Urinary bladder (tissue), 4 donors: ENCODE data around the gene IGSF9B. TPM values are rescaled to one million over a fixed set of nuclear protein-coding genes. Genes with fewer than 3 reads are reported as not detected.

Experiments used
- DNase-seq: peaks from one replicate; pipeline ENCODE4 v3.0.0-alpha.2; 2015; ENCODE audit errors: extremely low spot score
- H3K27ac ChIP-seq: one replicate; pipeline ENCODE4 v1.5.1; 2013; ENCODE audit warnings: low read depth, mild to moderate bottlenecking, moderate library complexity
- H3K36me3 ChIP-seq: one replicate; pipeline ENCODE4 v1.6.1; 2013; ENCODE audit warnings: mild to moderate bottlenecking, moderate library complexity; ENCODE audit not compliant: insufficient read depth
- H3K4me1 ChIP-seq: one replicate; pipeline ENCODE4 v1.6.1; 2013; ENCODE audit warnings: mild to moderate bottlenecking, moderate library complexity; ENCODE audit not compliant: insufficient read depth
- H3K4me3 ChIP-seq: one replicate; pipeline ENCODE4 v1.5.1; 2013; ENCODE audit warnings: low read depth, low read length
- WGBS: extraction: QIAGEN DNeasy Blood & Tissue Kit; methylation state at CpG from one replicate; pipeline ENCODE4 v1.1.7; 2013; 5-methylcytosine and 5-hydroxymethylcytosine counted together
- polyA plus RNA-seq: library from polyadenylated mRNA; stranded (reverse); fragments of 200-250 nt; gene quantifications from one replicate; pipeline ENCODE4 v1.2.3, GENCODE V29; 2013
- total RNA-seq: library from RNA; depleted of rRNA; stranded (reverse); fragments of >200 nt; gene quantifications from one replicate; pipeline ENCODE4 v1.2.3, GENCODE V29; 2014
- donor health status: healthy with polysubstance abuse.
- donor health status: healthy.

Gene IGSF9B
- total and polyA plus RNA-seq, 2 donors: 11.4 to 14.0 TPM

GRCh38 chr11:133934599-133935550 is 21.9 kb downstream of the IGSF9B start:
- no peaks in the 10 kb centered on the region for H3K4me1 ChIP-seq
- no peak for DNase-seq
- no peak overlapping the region for H3K4me3 ChIP-seq
- no peaks in the 10 kb centered on the region for H3K36me3 ChIP-seq
- no peak overlapping the region for H3K27ac ChIP-seq
- 81% methylated on average over 33 of the region's 33 CpGs for WGBS

- DNase-seq: no peak
- Histone ChIP-seq H3K4me3 (no peak overlapping the region), H3K27ac (no peak overlapping the region), H3K36me3 (no peaks in the 10 kb centered on the region), H3K4me1 (no peaks in the 10 kb centered on the region)
- WGBS: 84% methylated on average over 11 of the region's 11 CpGs
These were observed 22.7 kb downstream of the IGSF9B start for GRCh38 chr11:133934096-133934495.

- WGBS: 91% methylated on average over 19 of the region's 19 CpGs
- H3K4me3 ChIP-seq: no peak overlapping the region
- DNase-seq: no peak
- H3K27ac ChIP-seq: no peak overlapping the region
- no peaks in the 10 kb centered on the region for H3K4me1 ChIP-seq
- H3K36me3 ChIP-seq: no peaks in the 10 kb centered on the region
These were observed 25.2 kb downstream of the IGSF9B start for GRCh38 chr11:133931449-133932060.

GRCh38 chr11:133930767-133931448 is 25.9 kb downstream of the IGSF9B start:
- no peak overlapping the region for H3K4me3 ChIP-seq
- no peaks in the 10 kb centered on the region for H3K36me3 ChIP-seq
- no peak overlapping the region for H3K27ac ChIP-seq
- WGBS: 64% methylated on average over 36 of the region's 36 CpGs
- DNase-seq: no peak
- no peaks in the 10 kb centered on the region for H3K4me1 ChIP-seq

GRCh38 chr11:133930053-133930766 is 26.6 kb downstream of the IGSF9B start:
- Histone ChIP-seq H3K27ac (no peak overlapping the region), H3K4me1 (no peaks in the 10 kb centered on the region), H3K4me3 (no peak overlapping the region), H3K36me3 (no peaks in the 10 kb centered on the region)
- WGBS: 93% methylated on average over 27 of the region's 27 CpGs
- DNase-seq: no peak

- Histone ChIP-seq H3K36me3 (no peaks in the 10 kb centered on the region), H3K4me1 (no peaks in the 10 kb centered on the region), H3K4me3 (no peak overlapping the region), H3K27ac (no peak overlapping the region)
- DNase-seq: no peak
- WGBS: 76% methylated on average over 20 of the region's 20 CpGs
These were observed 27.2 kb downstream of the IGSF9B start for GRCh38 chr11:133929401-133930052.

- 46% methylated on average over 5 of the region's 5 CpGs for WGBS
- H3K36me3 ChIP-seq: no peaks in the 10 kb centered on the region
- no peak for DNase-seq
- no peaks in the 10 kb centered on the region for H3K4me1 ChIP-seq
- no peak overlapping the region for H3K4me3 ChIP-seq
- no peak overlapping the region for H3K27ac ChIP-seq
These were observed 28.1 kb downstream of the IGSF9B start for GRCh38 chr11:133928628-133929059.

GRCh38 chr11:133927690-133928627 is 28.8 kb downstream of the IGSF9B start:
- no peak for DNase-seq
- no peaks in the 10 kb centered on the region for H3K4me1 ChIP-seq
- H3K4me3 ChIP-seq: no peak overlapping the region
- H3K36me3 ChIP-seq: no peaks in the 10 kb centered on the region
- WGBS: 35% methylated on average over 36 of the region's 36 CpGs
- no peak overlapping the region for H3K27ac ChIP-seq

- DNase-seq: no peak
- Histone ChIP-seq H3K27ac (no peak overlapping the region), H3K4me3 (no peak overlapping the region), H3K36me3 (no peaks in the 10 kb centered on the region), H3K4me1 (no peaks in the 10 kb centered on the region)
- 90% methylated on average over 21 of the region's 21 CpGs for WGBS
These were observed 30.1 kb downstream of the IGSF9B start for GRCh38 chr11:133926466-133927246.

GRCh38 chr11:133925756-133926155 is 31.0 kb downstream of the IGSF9B start:
- WGBS: 93% methylated on average over 20 of the region's 20 CpGs
- H3K36me3 ChIP-seq: no peaks in the 10 kb centered on the region

GRCh38 chr11:133924661-133925060 is 32.1 kb downstream of the IGSF9B start:
- 95% methylated on average over 11 of the region's 11 CpGs for WGBS
- no peaks in the 10 kb centered on the region for H3K36me3 ChIP-seq

More at GRCh38 chr11:133925756-133926155, 31.0 kb downstream of the IGSF9B start:
- no peak for DNase-seq
- H3K27ac ChIP-seq: no peak overlapping the region
- H3K4me1 ChIP-seq: no peaks in the 10 kb centered on the region
- no peak overlapping the region for H3K4me3 ChIP-seq

More at GRCh38 chr11:133924661-133925060, 32.1 kb downstream of the IGSF9B start:
- DNase-seq: no peak
- H3K4me3 ChIP-seq: no peak overlapping the region
- H3K4me1 ChIP-seq: no peaks in the 10 kb centered on the region
- H3K27ac ChIP-seq: no peak overlapping the region
